Astrocyte (in vitro differentiated cells and primary cell): ENCODE results near the gene WNT11. TPM values are rescaled to one million over a fixed set of nuclear protein-coding genes. Genes with fewer than 3 reads are reported as not detected.

Experiments used
- DNase-seq: peaks from one replicate; pipeline ENCODE4 v3.0.0-alpha.2; 2010; ENCODE audit warnings: low read depth
- FAIRE-seq: peaks from 2 replicates; lab custom pipeline; 2011; peaks lifted over from hg19 to GRCh38; lab: Jason Lieb, UNC
- H2AFZ ChIP-seq: 2 replicates; pipeline ENCODE4 v1.6.0; 2012; ENCODE audit warnings: low read depth, low read length, inconsistent platforms
- H3K27ac ChIP-seq: 2 replicates; pipeline ENCODE4 v1.5.1; 2011; ENCODE audit warnings: low read depth, low read length, inconsistent platforms
- H3K27me3 ChIP-seq: 2 replicates; pipeline ENCODE4 v1.6.0; 2011; ENCODE audit warnings: low read length, inconsistent platforms; ENCODE audit not compliant: insufficient read depth
- H3K36me3 ChIP-seq: 2 replicates; pipeline ENCODE4 v1.5.1; 2011; ENCODE audit warnings: low read length, inconsistent platforms; ENCODE audit not compliant: insufficient read depth
- H3K4me1 ChIP-seq: 2 replicates; pipeline ENCODE4 v1.5.1; 2011; ENCODE audit warnings: low read length, inconsistent platforms; ENCODE audit not compliant: insufficient read depth
- H3K4me2 ChIP-seq: 2 replicates; pipeline ENCODE4 v1.6.0; 2012; ENCODE audit warnings: low read length, inconsistent platforms
- H3K4me3 ChIP-seq: 2 replicates; pipeline ENCODE4 v1.5.1; 2011; ENCODE audit warnings: low read depth, mild to moderate bottlenecking, low read length, inconsistent platforms; ENCODE audit not compliant: insufficient read depth
- H3K79me2 ChIP-seq: 2 replicates; pipeline ENCODE4 v1.6.0; 2012; ENCODE audit warnings: mild to moderate bottlenecking, low read length, inconsistent platforms; ENCODE audit not compliant: insufficient read depth
- H3K9ac ChIP-seq: 2 replicates; pipeline ENCODE4 v1.6.0; 2012; ENCODE audit warnings: mild to moderate bottlenecking, low read length, inconsistent platforms
- H3K9me3 ChIP-seq: 2 replicates; pipeline ENCODE4 v1.5.1; 2012; ENCODE audit warnings: low read depth, mild to moderate bottlenecking, low read length, inconsistent platforms; ENCODE audit not compliant: insufficient read depth
- H4K20me1 ChIP-seq: 2 replicates; pipeline ENCODE4 v1.6.0; 2012; ENCODE audit warnings: low read length, inconsistent platforms; ENCODE audit not compliant: insufficient read depth
- H3K27ac Mint-ChIP-seq: one replicate; pipeline ENCODE4 v1.8.0; 2021; ENCODE audit warnings: mild to moderate bottlenecking, mixed read lengths; ENCODE audit not compliant: unreplicated experiment
- H3K27me3 Mint-ChIP-seq: one replicate; pipeline ENCODE4 v1.8.0; 2021; ENCODE audit warnings: low read depth, mixed read lengths; ENCODE audit not compliant: unreplicated experiment
- H3K36me3 Mint-ChIP-seq: one replicate; pipeline ENCODE4 v1.8.0; 2021; ENCODE audit warnings: low read depth, mixed read lengths; ENCODE audit not compliant: unreplicated experiment
- H3K4me1 Mint-ChIP-seq: one replicate; pipeline ENCODE4 v1.8.0; 2021; ENCODE audit warnings: low read depth, mixed read lengths; ENCODE audit not compliant: unreplicated experiment
- H3K4me3 Mint-ChIP-seq: one replicate; pipeline ENCODE4 v1.8.0; 2021; ENCODE audit warnings: mild to moderate bottlenecking, moderate library complexity, mixed read lengths; ENCODE audit not compliant: unreplicated experiment
- H3K9me3 Mint-ChIP-seq: one replicate; pipeline ENCODE4 v1.8.0; 2021; ENCODE audit warnings: mild to moderate bottlenecking, mixed read lengths; ENCODE audit not compliant: unreplicated experiment
- CTCF ChIP-seq: IDR thresholded peaks from 2 replicates; pipeline ENCODE4 v1.5.1; 2011; ENCODE audit warnings: low read depth, mild to moderate bottlenecking, inconsistent platforms, low read length, moderate library complexity; ENCODE audit not compliant: insufficient read depth
- EZH2 ChIP-seq: IDR thresholded peaks from 2 replicates; pipeline ENCODE4 v1.6.1; 2012; ENCODE audit warnings: mild to moderate bottlenecking, low read length, inconsistent platforms; ENCODE audit not compliant: insufficient read depth
- total RNA-seq: library from RNA; stranded (reverse); gene quantifications from 2 replicates; pipeline ENCODE4 v1.2.1, GENCODE V29; 2021

WNT11 gene
- total RNA-seq, 1 donor from 2014 or later: 1.3 TPM

DNA sequence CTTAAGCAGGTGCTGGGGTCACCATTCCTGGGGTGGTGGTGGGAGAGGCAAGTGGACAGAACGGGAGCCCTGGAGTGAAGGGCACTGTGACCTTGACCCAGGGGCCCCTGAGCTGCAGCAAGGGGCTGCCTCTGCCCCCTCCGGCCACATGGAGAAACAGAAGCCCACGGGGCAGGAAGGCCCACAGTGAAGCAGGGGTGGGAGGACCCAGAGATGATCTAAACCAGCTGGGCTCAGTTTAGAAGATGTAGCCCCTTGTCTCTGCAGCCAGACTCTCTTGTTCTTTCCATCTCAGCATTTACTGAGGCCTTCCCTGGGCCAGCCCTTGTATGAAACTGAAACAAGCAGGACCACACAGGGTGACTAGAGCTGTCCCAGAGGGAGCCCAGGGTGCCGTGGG lies 30.5 kb downstream of the WNT11 start:
- FAIRE-seq: no peak

DNA sequence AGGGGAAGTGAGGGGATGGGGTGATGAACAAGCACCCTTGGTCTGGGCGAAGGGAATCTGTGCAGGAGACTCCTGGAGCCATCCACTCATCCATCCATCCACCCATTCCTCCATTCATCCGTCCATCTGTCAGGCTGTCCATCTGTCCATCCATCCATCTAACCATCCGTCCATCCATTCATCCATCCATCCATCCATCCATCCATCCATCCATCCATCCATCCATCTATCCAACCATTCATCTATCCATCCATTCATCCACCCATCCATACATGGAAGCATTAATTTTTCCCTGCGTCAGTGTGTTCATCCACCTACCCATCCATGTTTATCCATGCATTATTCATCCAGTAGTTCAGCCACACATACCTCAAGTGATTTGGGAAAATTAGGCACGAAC lies 32.0 kb downstream of the WNT11 start:
- no peak overlapping the region for H3K4me2 ChIP-seq
- Mint-ChIP-seq H3K4me3 (no peak overlapping the region), H3K9me3 (peaks cover 4% of the 10 kb centered on the region), H3K36me3 (no peaks in the 10 kb centered on the region), H3K27me3 (peaks cover 41% of the 10 kb centered on the region), H3K27ac (no peak overlapping the region), H3K4me1 (no peaks in the 10 kb centered on the region)
- no peak for DNase-seq
- no peaks in the 10 kb centered on the region for H3K9me3 ChIP-seq
- no peak for TF ChIP-seq CTCF
- TF ChIP-seq EZH2: no peak
- no peak for FAIRE-seq
- no peaks in the 10 kb centered on the region for H3K4me1 ChIP-seq
- no peaks in the 10 kb centered on the region for H3K79me2 ChIP-seq
- peaks cover 2% of the 10 kb centered on the region for H3K27me3 ChIP-seq
- H3K27ac ChIP-seq: no peak overlapping the region
- no peak overlapping the region for H2AFZ ChIP-seq
- no peaks in the 10 kb centered on the region for H3K36me3 ChIP-seq
- H4K20me1 ChIP-seq: no peaks in the 10 kb centered on the region
- no peak overlapping the region for H3K4me3 ChIP-seq
- no peak overlapping the region for H3K9ac ChIP-seq

More for the DNA sequence above, 30.5 kb downstream of the WNT11 start:
- Histone ChIP-seq H4K20me1 (no peaks in the 10 kb centered on the region), H3K27me3 (peaks cover 2% of the 10 kb centered on the region), H3K9me3 (no peaks in the 10 kb centered on the region), H3K9ac (no peak overlapping the region), H3K79me2 (no peaks in the 10 kb centered on the region), H3K4me1 (no peaks in the 10 kb centered on the region), H3K4me2 (no peak overlapping the region), H3K27ac (no peak overlapping the region), H3K4me3 (no peak overlapping the region), H2AFZ (no peak overlapping the region), H3K36me3 (no peaks in the 10 kb centered on the region)
- H3K27me3 Mint-ChIP-seq: peaks cover 41% of the 10 kb centered on the region
- no peak for DNase-seq
- no peak overlapping the region for H3K4me3 Mint-ChIP-seq
- H3K27ac Mint-ChIP-seq: no peak overlapping the region
- no peaks in the 10 kb centered on the region for H3K36me3 Mint-ChIP-seq
- TF ChIP-seq CTCF: no peak
- TF ChIP-seq EZH2: no peak
- no peaks in the 10 kb centered on the region for H3K4me1 Mint-ChIP-seq
- H3K9me3 Mint-ChIP-seq: peaks cover 4% of the 10 kb centered on the region

DNA sequence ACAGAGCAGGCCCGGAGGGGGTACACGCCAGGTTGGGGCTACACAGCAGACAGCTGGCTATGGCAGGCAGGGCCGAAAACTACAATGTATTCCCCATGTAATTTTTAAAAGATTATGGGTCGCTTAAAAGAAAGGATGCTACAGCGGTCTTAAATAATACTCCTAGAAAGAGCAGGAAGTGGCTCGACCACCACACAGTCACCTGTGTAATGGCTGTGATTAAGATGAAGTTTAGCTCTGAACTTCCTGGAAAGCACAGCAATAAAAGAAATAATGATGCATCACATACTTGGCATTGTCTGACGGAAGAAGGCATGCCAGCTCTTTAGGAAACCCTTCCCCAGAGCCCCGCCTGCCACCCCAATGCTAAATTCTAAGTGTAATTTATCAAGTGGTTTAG lies 32.6 kb downstream of the WNT11 start:
- DNase-seq (no peak), FAIRE-seq (no peak)
- peaks cover 2% of the 10 kb centered on the region for H3K27me3 ChIP-seq
- H3K27ac ChIP-seq: no peak overlapping the region
- H3K4me3 ChIP-seq: no peak overlapping the region
- no peaks in the 10 kb centered on the region for H3K79me2 ChIP-seq
- no peaks in the 10 kb centered on the region for H3K9me3 ChIP-seq
- H4K20me1 ChIP-seq: no peaks in the 10 kb centered on the region
- Mint-ChIP-seq H3K9me3 (peaks cover 4% of the 10 kb centered on the region), H3K36me3 (no peaks in the 10 kb centered on the region), H3K4me3 (no peak overlapping the region), H3K27ac (no peak overlapping the region), H3K4me1 (no peaks in the 10 kb centered on the region), H3K27me3 (peaks cover 46% of the 10 kb centered on the region)
- H3K4me1 ChIP-seq: no peaks in the 10 kb centered on the region
- H3K4me2 ChIP-seq: no peak overlapping the region
- no peak overlapping the region for H2AFZ ChIP-seq
- H3K36me3 ChIP-seq: no peaks in the 10 kb centered on the region
- TF ChIP-seq EZH2 (no peak), CTCF (no peak)
- H3K9ac ChIP-seq: no peak overlapping the region
